Measurements from ENCODE around the gene DYNLT2. TPM values are rescaled to one million over a fixed set of nuclear protein-coding genes. Genes with fewer than 3 reads are reported as not detected.

The DYNLT2 gene, protein sequence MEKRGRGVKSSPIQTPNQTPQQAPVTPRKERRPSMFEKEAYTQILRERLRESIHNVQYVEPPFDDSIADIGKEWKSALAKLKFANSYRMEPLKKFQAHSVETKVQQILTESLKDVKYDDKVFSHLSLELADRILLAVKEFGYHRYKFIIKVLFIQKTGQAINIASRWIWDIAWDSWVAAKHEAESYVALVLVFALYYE
- 1.7 and 2.0 TPM in 2 replicates for total RNA-seq (ENCODE audit: low replicate concordance)

DNA sequence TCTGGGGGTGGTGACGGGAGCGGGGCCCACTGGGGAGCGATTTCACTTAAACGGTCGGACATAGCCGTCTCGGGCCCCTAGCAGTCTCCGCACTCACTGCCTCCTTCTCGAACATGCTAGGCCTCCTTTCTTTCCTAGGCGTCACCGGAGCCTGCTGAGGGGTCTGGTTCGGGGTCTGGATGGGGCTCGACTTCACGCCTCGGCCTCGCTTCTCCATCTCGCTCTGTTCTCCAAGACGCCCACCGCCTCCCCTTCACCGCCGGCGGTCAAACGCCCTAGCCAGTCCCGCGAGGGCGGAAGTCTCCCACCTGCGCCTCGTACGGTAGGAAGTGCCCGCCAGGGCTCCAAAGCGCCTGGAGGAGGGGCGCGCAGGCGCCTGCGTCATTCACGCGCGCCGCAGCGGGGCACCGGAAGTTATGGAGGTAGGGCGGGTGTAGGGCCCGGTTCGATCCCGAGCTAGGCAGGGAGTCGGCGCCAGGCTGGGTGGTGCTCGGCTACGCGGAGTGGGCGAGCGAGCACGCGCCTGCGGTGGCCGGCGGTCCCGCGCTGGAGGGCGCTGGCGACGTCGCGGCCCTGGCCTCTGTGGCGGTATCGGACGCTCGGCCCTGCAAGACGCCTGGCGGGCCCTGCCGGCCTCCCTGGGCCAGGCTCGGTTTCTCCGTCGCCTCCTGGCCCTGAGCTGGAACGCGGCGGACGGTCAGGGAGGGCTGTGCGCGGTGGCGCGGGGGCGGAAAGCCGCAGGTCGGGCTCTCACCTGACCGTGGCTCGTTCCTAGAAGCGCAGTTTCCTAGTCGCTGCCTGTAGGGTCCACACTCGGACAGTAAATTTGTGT lies at the start of gene DYNLT2, which contains the start of gene ERMARD:
Gene DYNLT2, minus strand, starts transcription at position 331 of the 832 bp plus-strand sequence. Its CDS starts 114 bp downstream, at position 217.
Gene ERMARD, plus strand, starts transcription at position 381 of the 832 bp plus-strand sequence. Its CDS starts 36 bp downstream, at position 417.
- TF ChIP-seq, protein P1, sequence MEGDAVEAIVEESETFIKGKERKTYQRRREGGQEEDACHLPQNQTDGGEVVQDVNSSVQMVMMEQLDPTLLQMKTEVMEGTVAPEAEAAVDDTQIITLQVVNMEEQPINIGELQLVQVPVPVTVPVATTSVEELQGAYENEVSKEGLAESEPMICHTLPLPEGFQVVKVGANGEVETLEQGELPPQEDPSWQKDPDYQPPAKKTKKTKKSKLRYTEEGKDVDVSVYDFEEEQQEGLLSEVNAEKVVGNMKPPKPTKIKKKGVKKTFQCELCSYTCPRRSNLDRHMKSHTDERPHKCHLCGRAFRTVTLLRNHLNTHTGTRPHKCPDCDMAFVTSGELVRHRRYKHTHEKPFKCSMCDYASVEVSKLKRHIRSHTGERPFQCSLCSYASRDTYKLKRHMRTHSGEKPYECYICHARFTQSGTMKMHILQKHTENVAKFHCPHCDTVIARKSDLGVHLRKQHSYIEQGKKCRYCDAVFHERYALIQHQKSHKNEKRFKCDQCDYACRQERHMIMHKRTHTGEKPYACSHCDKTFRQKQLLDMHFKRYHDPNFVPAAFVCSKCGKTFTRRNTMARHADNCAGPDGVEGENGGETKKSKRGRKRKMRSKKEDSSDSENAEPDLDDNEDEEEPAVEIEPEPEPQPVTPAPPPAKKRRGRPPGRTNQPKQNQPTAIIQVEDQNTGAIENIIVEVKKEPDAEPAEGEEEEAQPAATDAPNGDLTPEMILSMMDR (IDR thresholded peaks at IDR 0.05; ENCODE audit: insufficient read depth, low read length): peak; percentile 40
- DNase-seq (ENCODE audit: low read depth): peak; percentile 91
- H3K4me3 ChIP-seq (ENCODE audit: low read depth, low read length): peak within 1 kb of the TSS; percentile 90

DNA sequence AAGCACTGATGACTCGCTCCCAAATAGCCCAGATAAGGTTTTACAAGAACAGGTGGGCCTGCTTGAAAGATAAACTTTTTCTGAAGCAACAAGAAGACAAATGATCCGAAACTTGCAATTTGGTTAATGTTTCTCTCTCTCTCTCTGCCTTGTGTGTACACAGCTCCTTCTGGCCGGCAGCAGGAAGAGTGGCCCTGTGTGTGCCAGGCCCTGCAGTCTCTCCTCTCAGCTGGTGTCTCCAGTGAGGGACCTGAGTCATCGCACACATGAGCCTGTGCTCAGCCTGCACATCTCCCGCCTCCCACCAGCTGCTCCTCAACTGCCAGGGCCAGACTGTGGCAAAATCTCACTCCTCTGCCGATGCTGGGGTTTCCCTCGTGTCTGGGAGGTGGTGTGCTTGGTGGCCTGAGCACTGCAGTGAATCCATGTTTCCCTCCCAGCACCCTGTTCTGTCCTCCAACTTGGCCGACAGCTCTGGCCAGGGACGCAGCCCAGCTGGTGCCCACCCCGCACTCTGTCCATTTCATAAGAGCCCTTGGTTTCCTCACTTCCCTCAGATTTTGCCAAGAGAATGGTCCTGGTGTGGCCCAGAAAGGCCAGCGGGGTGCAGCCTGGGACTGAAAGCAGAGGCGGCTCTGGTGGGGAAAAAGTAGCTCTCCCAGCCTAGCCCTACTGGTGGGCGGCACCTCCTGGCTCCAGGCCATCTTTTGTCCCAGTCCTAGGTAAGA lies 49.5 kb upstream of the DYNLT2 start:
- TF ChIP-seq, protein P1 (IDR thresholded peaks at IDR 0.05; ENCODE audit: insufficient read depth, low read length): no peak

DNA sequence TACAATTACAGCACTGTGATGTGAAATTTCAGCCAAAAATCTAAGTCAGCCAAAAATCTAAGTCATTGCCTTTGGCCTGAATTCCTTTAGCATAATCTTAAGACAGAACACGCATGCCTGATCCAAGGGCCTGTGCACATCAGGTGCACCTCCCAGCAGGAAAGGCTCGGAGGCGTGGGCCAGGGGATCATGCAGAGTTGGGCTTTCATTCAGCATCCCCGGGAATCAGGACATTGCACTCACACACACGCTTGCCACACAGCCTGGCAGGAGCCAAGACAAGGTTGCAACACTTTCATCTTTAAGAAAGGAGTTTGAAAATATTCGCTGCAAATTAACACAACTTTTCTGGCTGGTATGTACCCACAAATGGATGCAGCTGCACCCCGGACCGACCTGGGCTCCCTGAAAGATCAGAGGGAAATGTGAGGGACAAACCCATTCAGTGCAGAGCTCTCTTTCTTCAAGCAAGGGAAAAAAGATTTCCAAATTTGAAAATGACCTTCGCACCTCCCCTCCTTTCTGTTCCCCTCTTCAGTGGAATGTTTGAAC lies 48.8 kb upstream of the DYNLT2 start:
- TF ChIP-seq, protein P1 (IDR thresholded peaks at IDR 0.05; ENCODE audit: insufficient read depth, low read length): no peak
- H3K4me3 ChIP-seq (ENCODE audit: low read depth, low read length): no peak overlapping the region
- peak; percentile 43 for DNase-seq (ENCODE audit: low read depth)

More for the DNA sequence above, 49.5 kb upstream of the DYNLT2 start:
- peak; percentile 34 for DNase-seq (ENCODE audit: low read depth)
- no peak overlapping the region for H3K4me3 ChIP-seq (ENCODE audit: low read depth, low read length)

DNA sequence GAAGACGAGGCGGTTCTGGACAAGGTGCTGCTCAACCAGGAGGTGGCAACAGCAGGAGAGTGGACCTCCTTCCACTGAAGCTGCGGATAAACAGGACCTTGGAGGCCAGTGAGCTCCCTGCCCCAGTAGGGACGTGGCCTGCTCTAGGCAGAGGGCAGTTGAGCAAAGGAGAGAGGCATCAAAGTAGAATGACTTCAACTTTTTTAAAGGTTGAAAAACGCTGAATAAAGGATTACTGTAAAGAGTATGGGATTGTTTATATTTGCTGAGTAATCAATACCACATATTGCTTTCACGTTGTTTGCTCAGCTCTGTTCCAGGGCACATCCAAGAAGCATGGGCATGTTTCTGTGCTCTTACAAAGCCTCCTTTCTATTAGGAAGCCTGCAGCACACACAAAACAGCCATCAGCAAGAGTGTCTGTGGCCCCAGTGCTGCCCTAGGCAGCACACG lies 48.1 kb upstream of the DYNLT2 start:
- no peak overlapping the region for H3K4me3 ChIP-seq (ENCODE audit: low read depth, low read length)
- no peak for DNase-seq (ENCODE audit: low read depth)
- TF ChIP-seq, protein P1 (IDR thresholded peaks at IDR 0.05; ENCODE audit: insufficient read depth, low read length): no peak

DNA sequence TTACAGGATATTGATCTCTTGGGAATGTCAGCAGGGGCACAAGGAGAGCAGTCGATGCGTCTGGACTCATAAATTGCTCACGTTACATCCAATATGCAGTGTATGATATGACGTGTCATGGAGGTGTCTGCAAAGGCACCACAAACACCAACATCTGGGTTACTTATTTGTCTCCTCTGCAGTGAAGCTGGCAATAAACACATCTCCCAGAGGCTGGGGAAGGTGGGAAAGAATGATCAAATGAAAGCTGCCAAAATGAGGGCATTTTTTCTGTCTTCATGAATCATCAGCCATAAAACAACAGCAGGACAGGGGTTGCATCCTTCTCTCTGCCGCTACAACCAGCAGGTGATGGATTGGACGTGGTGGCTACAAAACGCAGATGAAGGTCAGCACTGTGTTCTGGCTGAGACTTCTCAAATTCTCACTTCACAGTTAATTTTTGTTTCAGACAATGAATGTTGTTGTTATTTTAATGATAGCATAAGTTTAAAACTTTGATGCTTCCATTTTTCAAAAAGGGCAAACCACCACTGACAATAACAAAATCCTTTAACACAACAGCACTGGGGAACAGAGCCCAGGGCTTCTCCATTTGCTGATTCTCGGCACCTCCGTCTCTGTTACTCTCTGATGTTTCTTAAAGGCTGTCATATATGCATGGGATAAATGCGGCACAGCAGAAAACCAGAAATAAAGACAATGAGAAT lies 47.5 kb upstream of the DYNLT2 start:
- DNase-seq (ENCODE audit: low read depth): no peak
- H3K4me3 ChIP-seq (ENCODE audit: low read depth, low read length): no peak overlapping the region
- TF ChIP-seq, protein P1 (IDR thresholded peaks at IDR 0.05; ENCODE audit: insufficient read depth, low read length): no peak

DNA sequence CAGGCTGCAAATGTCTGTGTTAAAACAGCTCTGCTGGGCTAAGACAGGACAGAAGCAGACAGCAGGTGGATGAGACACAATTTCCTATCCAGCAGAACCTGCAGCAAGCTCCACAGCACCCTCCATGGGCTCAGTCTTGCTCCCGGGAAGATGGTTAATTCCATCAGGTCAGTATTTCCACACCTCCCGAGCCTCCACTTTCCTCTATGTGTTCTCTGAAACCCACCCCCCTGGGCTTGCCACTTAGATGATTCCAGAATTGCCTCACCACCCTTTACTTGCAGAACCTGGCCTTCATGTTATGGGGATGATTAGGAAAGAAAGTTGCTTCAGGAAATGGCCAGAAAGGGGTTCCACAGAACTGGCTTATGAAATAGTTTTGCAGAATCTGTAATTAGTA lies 43.8 kb upstream of the DYNLT2 start:
- DNase-seq (ENCODE audit: low read depth): no peak
- H3K4me3 ChIP-seq (ENCODE audit: low read depth, low read length): no peak overlapping the region
- TF ChIP-seq, protein P1 (IDR thresholded peaks at IDR 0.05; ENCODE audit: insufficient read depth, low read length): no peak

Data from fibroblast of the aortic adventitia (primary cell).